Body of pancreas (tissue), 4 donors: ENCODE measurements around the gene NOG.

ENCODE experiments used
- POLR2A ChIP-seq, 3 donors: fragments of 450-650 bp; IDR thresholded peaks; one replicate each; pipeline ENCODE4 v1.6.1; 2016; ENCODE audit warnings: antibody characterized with exemption in 3 of 3, mild to moderate bottlenecking in 2 of 3
- TF ChIP-seq, protein P1 (sequence below), 7 experiments: fragments of 450-650 bp in 4 of 7; fragments of 200-600 bp in 3 of 7; sonication (generic) in 3 of 7; IDR thresholded peaks; one replicate each; pipeline ENCODE4 v1.5.1; 2016 to 2019; ENCODE audit warnings: antibody characterized with exemption in 7 of 7

DNA sequence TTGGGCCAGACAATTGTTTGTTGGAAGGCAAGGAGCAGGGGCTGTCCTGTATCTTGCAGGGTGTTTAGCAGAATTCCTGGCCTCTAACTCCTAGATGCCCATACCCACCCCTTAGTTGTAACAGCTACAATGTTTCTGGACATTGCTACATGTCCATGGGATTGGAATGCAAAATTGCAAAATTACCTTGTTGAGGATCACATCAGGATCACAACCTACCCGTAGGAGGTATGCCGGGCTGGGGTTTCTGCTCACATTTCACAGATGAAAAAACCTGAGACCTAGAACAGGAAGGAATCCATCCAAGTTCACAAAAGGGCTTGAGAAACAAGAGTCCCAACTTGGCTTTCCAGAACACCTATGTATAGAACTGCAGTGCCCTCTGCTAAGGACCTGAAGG lies 22.7 kb downstream of the NOG start:
- TF ChIP-seq, protein P1, sequence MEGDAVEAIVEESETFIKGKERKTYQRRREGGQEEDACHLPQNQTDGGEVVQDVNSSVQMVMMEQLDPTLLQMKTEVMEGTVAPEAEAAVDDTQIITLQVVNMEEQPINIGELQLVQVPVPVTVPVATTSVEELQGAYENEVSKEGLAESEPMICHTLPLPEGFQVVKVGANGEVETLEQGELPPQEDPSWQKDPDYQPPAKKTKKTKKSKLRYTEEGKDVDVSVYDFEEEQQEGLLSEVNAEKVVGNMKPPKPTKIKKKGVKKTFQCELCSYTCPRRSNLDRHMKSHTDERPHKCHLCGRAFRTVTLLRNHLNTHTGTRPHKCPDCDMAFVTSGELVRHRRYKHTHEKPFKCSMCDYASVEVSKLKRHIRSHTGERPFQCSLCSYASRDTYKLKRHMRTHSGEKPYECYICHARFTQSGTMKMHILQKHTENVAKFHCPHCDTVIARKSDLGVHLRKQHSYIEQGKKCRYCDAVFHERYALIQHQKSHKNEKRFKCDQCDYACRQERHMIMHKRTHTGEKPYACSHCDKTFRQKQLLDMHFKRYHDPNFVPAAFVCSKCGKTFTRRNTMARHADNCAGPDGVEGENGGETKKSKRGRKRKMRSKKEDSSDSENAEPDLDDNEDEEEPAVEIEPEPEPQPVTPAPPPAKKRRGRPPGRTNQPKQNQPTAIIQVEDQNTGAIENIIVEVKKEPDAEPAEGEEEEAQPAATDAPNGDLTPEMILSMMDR (IDR thresholded peaks at IDR 0.05): no peak
- TF ChIP-seq POLR2A (IDR thresholded peaks at IDR 0.05): no peak
